Fibroblast of mammary gland (primary cell): ENCODE results near the gene B3GALNT2.

Experiments
- DNase-seq: peaks from one replicate; pipeline ENCODE4 v3.0.0-alpha.2; 2010; ENCODE audit warnings: low read depth
- H3K4me3 ChIP-seq: 2 replicates; pipeline ENCODE4 v1.5.1; 2011; ENCODE audit warnings: low read depth, mild to moderate bottlenecking, low read length, moderate library complexity; ENCODE audit not compliant: control insufficient read depth
- CTCF ChIP-seq: conservative IDR thresholded peaks from 2 replicates; pipeline ENCODE4 v1.5.1; 2011; ENCODE audit warnings: low read depth, low read length, inconsistent platforms; ENCODE audit not compliant: control insufficient read depth, insufficient read depth

Gene B3GALNT2

GRCh38 chr1:235454021-235454420, 50.2 kb downstream of the B3GALNT2 start:
- TF ChIP-seq CTCF = no peak
- H3K4me3 ChIP-seq = no peak overlapping the region
- no peak for DNase-seq

- TF ChIP-seq CTCF = no peak
- no peak overlapping the region for H3K4me3 ChIP-seq
- DNase-seq = no peak
Measured at GRCh38 chr1:235450886-235451483, 53.3 kb downstream of the B3GALNT2 start.

- H3K4me3 ChIP-seq = no peak overlapping the region
- TF ChIP-seq CTCF = no peak
Measured at GRCh38 chr1:235450433-235450832, 53.8 kb downstream of the B3GALNT2 start.

GRCh38 chr1:235448616-235449015, 55.6 kb downstream of the B3GALNT2 start:
- H3K4me3 ChIP-seq = no peak overlapping the region
- TF ChIP-seq CTCF = no peak
- no peak for DNase-seq

More at GRCh38 chr1:235450433-235450832, 53.8 kb downstream of the B3GALNT2 start:
- DNase-seq = no peak

GRCh38 chr1:235442788-235443429, 61.3 kb downstream of the B3GALNT2 start:
- no peak overlapping the region for H3K4me3 ChIP-seq
- no peak for TF ChIP-seq CTCF
- peak; percentile 81 for DNase-seq

GRCh38 chr1:235441159-235441685, 63.0 kb downstream of the B3GALNT2 start:
- TF ChIP-seq CTCF = no peak
- no peak overlapping the region for H3K4me3 ChIP-seq
- no peak for DNase-seq
